ENCODE data around the gene KDM7A. TPM values are rescaled to one million over a fixed set of nuclear protein-coding genes. Genes with fewer than 3 reads are reported as not detected.
A peak's percentile ranks its signal among the peaks of the same experiment; 100 is the strongest.

KDM7A gene
- 5.5 and 7.1 TPM in 2 replicates for total RNA-seq (2014; rRNA removed; shearing (Covaris generic))

- Histone ChIP-seq H3K36me3 (replicated peaks; ENCODE audit: control insufficient read depth, insufficient read depth, low read length) (no peaks in the 10 kb centered on the region), H3K4me3 (ENCODE audit: insufficient read depth, low read depth, low read length) (peak within 1 kb of the TSS; percentile 77), H3K27me3 (ENCODE audit: control insufficient read depth, insufficient read depth, low read length) (peaks cover 16% of the 10 kb centered on the region)
- peak; percentile 95 for DNase-seq
Observed at GRCh38 chr7:140176811-140177702, at the start of gene KDM7A. Gene KDM7A, minus strand, starts transcription at chr7:140176983. Its CDS starts 46 bp downstream, at chr7:140176937.

DNA sequence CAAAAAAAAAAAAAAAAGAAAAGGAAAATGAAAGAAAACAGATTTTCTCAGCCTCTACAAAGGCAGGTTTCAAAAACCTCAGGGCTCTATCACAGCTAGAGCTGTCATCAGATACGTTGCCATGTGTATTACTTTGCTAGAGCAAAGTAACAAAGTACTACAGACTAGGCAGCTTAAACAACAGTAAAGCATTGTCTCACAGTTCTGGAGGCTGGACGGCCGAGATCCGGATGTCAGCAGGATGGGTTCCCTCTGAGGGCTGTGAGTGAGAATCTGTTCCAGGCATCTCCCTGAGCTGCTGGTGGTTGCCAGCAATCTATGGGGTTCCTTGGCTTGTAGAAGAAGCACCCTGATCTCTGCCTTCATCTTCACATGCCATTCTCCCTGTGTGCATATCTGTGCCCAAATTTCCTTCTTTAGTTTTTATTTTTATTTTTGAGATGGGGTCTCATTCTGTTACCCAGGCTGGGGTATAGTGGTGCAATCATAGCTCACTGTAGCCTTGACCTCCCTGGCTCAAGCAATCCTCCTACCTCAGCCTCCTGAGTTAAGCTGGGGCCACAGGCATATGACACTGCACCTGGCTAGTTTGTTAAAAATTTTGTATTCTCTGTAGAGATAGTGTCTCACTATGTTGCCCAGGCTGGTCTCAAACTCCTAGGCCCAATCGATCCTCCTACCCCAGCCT, 48.9 kb upstream of the KDM7A start:
- DNase-seq: no peak
- Histone ChIP-seq H3K36me3 (replicated peaks; ENCODE audit: control insufficient read depth, insufficient read depth, low read length) (no peaks in the 10 kb centered on the region), H3K4me3 (ENCODE audit: insufficient read depth, low read depth, low read length) (no peak overlapping the region), H3K27me3 (ENCODE audit: control insufficient read depth, insufficient read depth, low read length) (peaks cover 9% of the 10 kb centered on the region)

- H3K4me3 ChIP-seq (ENCODE audit: insufficient read depth, low read depth, low read length): no peak overlapping the region
- no peaks in the 10 kb centered on the region for H3K27me3 ChIP-seq (ENCODE audit: control insufficient read depth, insufficient read depth, low read length)
- H3K36me3 ChIP-seq (replicated peaks; ENCODE audit: control insufficient read depth, insufficient read depth, low read length): no peaks in the 10 kb centered on the region
- DNase-seq: peak; percentile 5
Observed at GRCh38 chr7:140223515-140224221, 46.9 kb upstream of the KDM7A start.

DNA sequence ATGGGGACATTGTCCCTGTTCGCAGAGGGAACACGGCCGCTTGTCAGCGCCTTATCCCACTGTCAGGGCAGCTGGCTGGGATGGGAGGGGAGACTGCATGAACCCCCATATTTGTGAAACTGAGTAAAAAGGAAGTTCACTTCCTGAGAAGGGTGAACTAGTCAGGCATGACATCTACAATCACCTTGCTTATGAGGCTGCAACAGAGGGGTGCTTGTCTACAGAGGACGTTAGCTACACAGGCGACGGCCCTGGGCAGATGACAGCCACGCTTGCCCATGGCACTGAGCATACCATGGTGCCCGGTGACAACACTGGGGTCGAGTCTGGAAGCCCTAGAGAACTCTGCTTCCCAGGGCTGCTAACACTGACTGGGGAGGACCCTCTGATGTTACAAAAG, 46.0 kb upstream of the KDM7A start:
- Histone ChIP-seq H3K27me3 (ENCODE audit: control insufficient read depth, insufficient read depth, low read length) (no peaks in the 10 kb centered on the region), H3K4me3 (ENCODE audit: insufficient read depth, low read depth, low read length) (no peak overlapping the region), H3K36me3 (replicated peaks; ENCODE audit: control insufficient read depth, insufficient read depth, low read length) (no peaks in the 10 kb centered on the region)
- peak; percentile 5 for DNase-seq

DNA sequence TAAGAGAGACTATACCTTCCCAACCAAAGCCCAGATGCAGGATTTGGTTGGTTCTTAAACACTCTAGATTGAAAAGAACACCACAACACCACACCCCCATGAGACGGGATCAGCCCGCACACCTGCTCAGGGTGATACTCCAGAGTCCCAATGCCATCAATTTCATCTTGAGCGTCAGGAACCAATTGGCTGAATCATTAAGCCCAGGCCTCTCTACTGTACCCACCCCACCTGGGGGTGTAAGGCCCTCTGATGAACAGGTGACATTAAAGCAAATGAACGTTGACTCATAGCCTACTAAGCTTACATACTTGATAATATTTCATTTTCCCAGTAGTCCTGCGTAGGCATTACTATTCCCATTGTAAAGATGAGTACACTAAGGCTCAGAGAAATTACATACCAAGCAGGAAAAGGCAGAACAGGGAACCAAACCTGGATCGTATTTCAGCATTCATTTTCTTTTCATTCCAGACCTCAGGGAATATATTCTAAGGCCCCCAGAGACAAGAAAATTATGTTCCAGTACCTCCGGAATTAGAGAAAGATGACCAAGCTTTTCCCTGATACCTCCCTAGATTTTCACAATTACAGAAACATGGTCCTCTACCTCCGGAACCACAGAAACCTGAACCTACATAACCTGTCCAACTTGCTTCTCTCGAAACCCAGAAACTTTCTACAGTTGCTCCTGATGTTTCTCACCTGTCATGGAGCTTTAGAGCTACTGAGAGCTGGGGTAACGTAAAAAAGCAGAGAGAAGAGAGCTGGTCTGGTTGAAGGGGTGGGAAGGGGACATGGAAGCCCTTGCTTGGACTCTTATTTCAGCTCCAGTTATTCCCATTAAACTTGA, 43.1 kb upstream of the KDM7A start:
- Histone ChIP-seq H3K4me3 (ENCODE audit: insufficient read depth, low read depth, low read length) (no peak overlapping the region), H3K36me3 (replicated peaks; ENCODE audit: control insufficient read depth, insufficient read depth, low read length) (no peaks in the 10 kb centered on the region), H3K27me3 (ENCODE audit: control insufficient read depth, insufficient read depth, low read length) (no peaks in the 10 kb centered on the region)
- DNase-seq: peak; percentile 2

DNA sequence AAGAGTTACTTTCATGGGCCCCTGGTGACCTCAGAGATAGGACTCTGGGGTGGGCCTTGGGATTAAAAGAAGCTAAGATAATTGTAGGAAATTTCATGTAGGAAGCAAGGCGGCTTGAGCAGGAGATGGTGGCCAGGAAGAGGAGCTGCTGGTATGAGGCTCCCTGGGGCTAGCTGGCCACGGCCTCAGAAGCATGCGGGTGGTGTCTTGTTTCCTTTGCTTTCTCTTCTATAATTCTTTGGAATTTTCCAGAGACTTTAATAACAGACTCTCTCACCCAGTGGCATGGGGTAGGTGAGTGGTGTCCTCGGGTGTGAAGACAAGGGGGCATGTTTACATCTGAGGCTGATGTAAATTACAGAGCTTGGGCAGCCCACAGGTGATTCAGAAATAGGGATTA, 41.9 kb upstream of the KDM7A start:
- Histone ChIP-seq H3K36me3 (replicated peaks; ENCODE audit: control insufficient read depth, insufficient read depth, low read length) (no peaks in the 10 kb centered on the region), H3K4me3 (ENCODE audit: insufficient read depth, low read depth, low read length) (no peak overlapping the region), H3K27me3 (ENCODE audit: control insufficient read depth, insufficient read depth, low read length) (no peaks in the 10 kb centered on the region)
- peak; percentile 2 for DNase-seq

- no peak for DNase-seq
- Histone ChIP-seq H3K36me3 (replicated peaks; ENCODE audit: control insufficient read depth, insufficient read depth, low read length) (no peaks in the 10 kb centered on the region), H3K4me3 (ENCODE audit: insufficient read depth, low read depth, low read length) (no peak overlapping the region), H3K27me3 (ENCODE audit: control insufficient read depth, insufficient read depth, low read length) (no peaks in the 10 kb centered on the region)
Observed at GRCh38 chr7:140217750-140218501, 41.1 kb upstream of the KDM7A start.

DNA sequence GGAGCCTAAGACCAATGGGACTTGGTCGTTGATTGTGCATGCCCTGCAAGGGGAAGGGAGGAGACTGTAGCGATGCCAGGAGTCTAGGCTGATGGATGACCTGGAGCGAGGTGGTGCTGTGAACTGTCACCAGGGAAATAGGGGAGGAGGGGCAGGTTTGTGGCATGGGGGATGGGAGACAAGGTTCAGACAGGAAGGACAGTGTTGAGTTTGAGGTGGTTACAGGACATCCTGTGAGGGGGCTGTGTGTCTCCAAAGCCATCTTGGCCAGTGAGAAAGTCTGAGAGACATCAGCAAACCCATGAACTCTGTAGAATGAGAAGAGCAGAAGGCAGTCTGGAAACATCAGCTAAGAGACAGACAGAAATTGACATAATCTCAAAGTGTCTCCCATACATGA, 38.5 kb upstream of the KDM7A start:
- no peaks in the 10 kb centered on the region for H3K27me3 ChIP-seq (ENCODE audit: control insufficient read depth, insufficient read depth, low read length)
- DNase-seq: no peak
- H3K36me3 ChIP-seq (replicated peaks; ENCODE audit: control insufficient read depth, insufficient read depth, low read length): no peaks in the 10 kb centered on the region
- no peak overlapping the region for H3K4me3 ChIP-seq (ENCODE audit: insufficient read depth, low read depth, low read length)

GRCh38 chr7:140214075-140214684, 37.4 kb upstream of the KDM7A start:
- Histone ChIP-seq H3K27me3 (ENCODE audit: control insufficient read depth, insufficient read depth, low read length) (no peaks in the 10 kb centered on the region), H3K4me3 (ENCODE audit: insufficient read depth, low read depth, low read length) (no peak overlapping the region), H3K36me3 (replicated peaks; ENCODE audit: control insufficient read depth, insufficient read depth, low read length) (no peaks in the 10 kb centered on the region)
- DNase-seq: peak; percentile 2

GRCh38 chr7:140213684-140214074, 36.9 kb upstream of the KDM7A start:
- Histone ChIP-seq H3K4me3 (ENCODE audit: insufficient read depth, low read depth, low read length) (no peak overlapping the region), H3K27me3 (ENCODE audit: control insufficient read depth, insufficient read depth, low read length) (no peaks in the 10 kb centered on the region), H3K36me3 (replicated peaks; ENCODE audit: control insufficient read depth, insufficient read depth, low read length) (no peaks in the 10 kb centered on the region)
- no peak for DNase-seq

- no peaks in the 10 kb centered on the region for H3K36me3 ChIP-seq (replicated peaks; ENCODE audit: control insufficient read depth, insufficient read depth, low read length)
- no peaks in the 10 kb centered on the region for H3K27me3 ChIP-seq (ENCODE audit: control insufficient read depth, insufficient read depth, low read length)
- H3K4me3 ChIP-seq (ENCODE audit: insufficient read depth, low read depth, low read length): no peak overlapping the region
- DNase-seq: peak; percentile 6
Observed at GRCh38 chr7:140212100-140212881, 35.5 kb upstream of the KDM7A start.

- DNase-seq: no peak
- no peaks in the 10 kb centered on the region for H3K36me3 ChIP-seq (replicated peaks; ENCODE audit: control insufficient read depth, insufficient read depth, low read length)
- no peak overlapping the region for H3K4me3 ChIP-seq (ENCODE audit: insufficient read depth, low read depth, low read length)
- no peaks in the 10 kb centered on the region for H3K27me3 ChIP-seq (ENCODE audit: control insufficient read depth, insufficient read depth, low read length)
Observed at GRCh38 chr7:140211698-140212097, 34.9 kb upstream of the KDM7A start.

All from H7 (cell line).